ENCODE data around the gene CHST9.
"Not testable (repeated sequence)": the region's sequence is repeated elsewhere in the genome, so short reads cannot be mapped to it uniquely, and the experiment has no call there.

CHST9 gene

GRCh38 chr18:26940744-26941398 is 244.2 kb downstream of the CHST9 start:
- DNase-seq (ENCODE audit: low read depth in 2 of 2, low spot score in 1 of 2) = no peak

- DNase-seq (ENCODE audit: low read depth in 2 of 2, low spot score in 1 of 2) = no peak
Observed at GRCh38 chr18:26931659-26932058, 253.4 kb downstream of the CHST9 start.

GRCh38 chr18:26930630-26931029 is 254.5 kb downstream of the CHST9 start:
- DNase-seq (ENCODE audit: low read depth in 2 of 2, low spot score in 1 of 2) = no peak

- no peak for DNase-seq (ENCODE audit: low read depth in 2 of 2, low spot score in 1 of 2)
Observed at GRCh38 chr18:26928670-26929313, 256.3 kb downstream of the CHST9 start.

GRCh38 chr18:26927822-26928221 is 257.3 kb downstream of the CHST9 start:
- not testable (repeated sequence) for DNase-seq (ENCODE audit: low read depth in 2 of 2, low spot score in 1 of 2)

- no peak for DNase-seq (ENCODE audit: low read depth in 2 of 2, low spot score in 1 of 2)
Observed at GRCh38 chr18:26926066-26926675, 258.9 kb downstream of the CHST9 start.

- no peak for DNase-seq (ENCODE audit: low read depth in 2 of 2, low spot score in 1 of 2)
Observed at GRCh38 chr18:26925313-26925712, 259.8 kb downstream of the CHST9 start.

GRCh38 chr18:26922313-26922712 is 262.8 kb downstream of the CHST9 start:
- DNase-seq (ENCODE audit: low read depth in 2 of 2, low spot score in 1 of 2) = no peak

GRCh38 chr18:26920644-26921043 is 264.5 kb downstream of the CHST9 start:
- DNase-seq (ENCODE audit: low read depth in 2 of 2, low spot score in 1 of 2) = no peak

- no peak for DNase-seq (ENCODE audit: low read depth in 2 of 2, low spot score in 1 of 2)
Observed at GRCh38 chr18:26919627-26920026, 265.5 kb downstream of the CHST9 start.

GRCh38 chr18:26919201-26919600 is 265.9 kb downstream of the CHST9 start:
- no peak for DNase-seq (ENCODE audit: low read depth in 2 of 2, low spot score in 1 of 2)

- no peak for DNase-seq (ENCODE audit: low read depth in 2 of 2, low spot score in 1 of 2)
Observed at GRCh38 chr18:26911840-26912239, 273.3 kb downstream of the CHST9 start.

GRCh38 chr18:26909599-26910290 is 275.4 kb downstream of the CHST9 start:
- DNase-seq (ENCODE audit: low read depth in 2 of 2, low spot score in 1 of 2) = no peak

GRCh38 chr18:26908906-26909305 is 276.2 kb downstream of the CHST9 start:
- DNase-seq (ENCODE audit: low read depth in 2 of 2, low spot score in 1 of 2) = no peak

GRCh38 chr18:26902291-26902690 is 282.8 kb downstream of the CHST9 start:
- DNase-seq (ENCODE audit: low read depth in 2 of 2, low spot score in 1 of 2) = no peak

- no peak for DNase-seq (ENCODE audit: low read depth in 2 of 2, low spot score in 1 of 2)
Observed at GRCh38 chr18:26901020-26901419, 284.1 kb downstream of the CHST9 start.

- DNase-seq (ENCODE audit: low read depth in 2 of 2, low spot score in 1 of 2) = no peak
Observed at GRCh38 chr18:26894426-26894825, 290.7 kb downstream of the CHST9 start.

GRCh38 chr18:26893996-26894395 is 291.1 kb downstream of the CHST9 start:
- DNase-seq (ENCODE audit: low read depth in 2 of 2, low spot score in 1 of 2) = no peak

GRCh38 chr18:26888259-26888658 is 296.8 kb downstream of the CHST9 start:
- no peak for DNase-seq (ENCODE audit: low read depth in 2 of 2, low spot score in 1 of 2)

- DNase-seq (ENCODE audit: low read depth in 2 of 2, low spot score in 1 of 2) = no peak
Observed at GRCh38 chr18:26875040-26875654, 310.0 kb downstream of the CHST9 start.

GRCh38 chr18:26874283-26874682 is 310.8 kb downstream of the CHST9 start:
- no peak for DNase-seq (ENCODE audit: low read depth in 2 of 2, low spot score in 1 of 2)

GRCh38 chr18:26869640-26870039 is 315.5 kb downstream of the CHST9 start:
- DNase-seq (ENCODE audit: low read depth in 2 of 2, low spot score in 1 of 2) = no peak
